Chondrocyte (in vitro differentiated cells): ENCODE measurements around the gene SLC25A11. TPM values are rescaled to one million over a fixed set of nuclear protein-coding genes. Genes with fewer than 3 reads are reported as not detected.

ENCODE experiments used
- DNase-seq: peaks from one replicate; pipeline ENCODE4 v3.0.0; 2021; ENCODE audit warnings: mixed read lengths, low spot score
- H3K27ac Mint-ChIP-seq: one replicate; pipeline ENCODE4 v1.8.0; 2021; ENCODE audit warnings: mild to moderate bottlenecking, moderate library complexity, mixed read lengths; ENCODE audit not compliant: unreplicated experiment
- H3K27me3 Mint-ChIP-seq: 2 replicates; pipeline ENCODE4 v1.8.0; 2021; ENCODE audit warnings: low read depth, mixed read lengths
- H3K36me3 Mint-ChIP-seq: 2 replicates; pipeline ENCODE4 v1.8.0; 2021; ENCODE audit warnings: low read depth, mixed read lengths
- H3K4me1 Mint-ChIP-seq: 2 replicates; pipeline ENCODE4 v1.8.0; 2021; ENCODE audit warnings: low read depth, mild to moderate bottlenecking, mixed read lengths
- H3K4me3 Mint-ChIP-seq: one replicate; pipeline ENCODE4 v1.8.0; 2021; ENCODE audit warnings: mild to moderate bottlenecking, moderate library complexity, mixed read lengths; ENCODE audit not compliant: unreplicated experiment
- H3K9me3 Mint-ChIP-seq: 2 replicates; pipeline ENCODE4 v1.8.0; 2021; ENCODE audit warnings: low read depth, mixed read lengths
- CTCF ChIP-seq: fragments of 200-600 bp; sonication (generic); IDR thresholded peaks from 2 replicates; pipeline ENCODE4 v1.5.0; 2021; ENCODE audit warnings: antibody characterized with exemption, mild to moderate bottlenecking, moderate library complexity
- total RNA-seq: library from RNA; stranded (reverse); gene quantifications from 3 replicates; pipeline ENCODE4 v1.2.1, GENCODE V29; 2021

SLC25A11 gene
- total RNA-seq, 1 donor from 2014 or later, result 46.6 TPM

GRCh38 chr17:4965311-4965986, 25.6 kb upstream of the SLC25A11 start:
- H3K9me3 Mint-ChIP-seq, result no peaks in the 10 kb centered on the region
- no peaks in the 10 kb centered on the region for H3K27me3 Mint-ChIP-seq
- no peak for DNase-seq
- H3K27ac Mint-ChIP-seq, result no peak overlapping the region
- no peak for TF ChIP-seq CTCF
- peaks cover 30% of the 10 kb centered on the region for H3K4me1 Mint-ChIP-seq
- H3K4me3 Mint-ChIP-seq, result peak overlapping the region; percentile 18
- peaks cover 20% of the 10 kb centered on the region for H3K36me3 Mint-ChIP-seq

- no peak for TF ChIP-seq CTCF
- peaks cover 3% of the 10 kb centered on the region for H3K4me1 Mint-ChIP-seq
- no peak overlapping the region for H3K27ac Mint-ChIP-seq
- no peak for DNase-seq
- H3K4me3 Mint-ChIP-seq, result no peak overlapping the region
- H3K36me3 Mint-ChIP-seq, result peaks cover 14% of the 10 kb centered on the region
- H3K27me3 Mint-ChIP-seq, result no peaks in the 10 kb centered on the region
- no peaks in the 10 kb centered on the region for H3K9me3 Mint-ChIP-seq
Observed at GRCh38 chr17:4960279-4960922, 20.6 kb upstream of the SLC25A11 start.

GRCh38 chr17:4959261-4959965, 19.6 kb upstream of the SLC25A11 start:
- Mint-ChIP-seq H3K27me3 (no peaks in the 10 kb centered on the region), H3K4me1 (no peaks in the 10 kb centered on the region), H3K27ac (no peak overlapping the region), H3K9me3 (no peaks in the 10 kb centered on the region), H3K36me3 (peaks cover 14% of the 10 kb centered on the region), H3K4me3 (no peak overlapping the region)
- TF ChIP-seq CTCF, result no peak
- DNase-seq, result no peak

GRCh38 chr17:4958102-4958501, 18.3 kb upstream of the SLC25A11 start:
- Mint-ChIP-seq H3K27me3 (no peaks in the 10 kb centered on the region), H3K4me3 (no peak overlapping the region), H3K36me3 (peaks cover 14% of the 10 kb centered on the region), H3K9me3 (no peaks in the 10 kb centered on the region), H3K4me1 (peaks cover 10% of the 10 kb centered on the region), H3K27ac (no peak overlapping the region)
- TF ChIP-seq CTCF, result no peak
- no peak for DNase-seq

GRCh38 chr17:4956493-4957061, 16.7 kb upstream of the SLC25A11 start:
- Mint-ChIP-seq H3K4me1 (peaks cover 20% of the 10 kb centered on the region), H3K27me3 (no peaks in the 10 kb centered on the region), H3K27ac (no peak overlapping the region), H3K9me3 (no peaks in the 10 kb centered on the region), H3K4me3 (no peak overlapping the region), H3K36me3 (peaks cover 14% of the 10 kb centered on the region)
- TF ChIP-seq CTCF, result peak; percentile 24
- DNase-seq, result no peak
